Measurements from ENCODE around the gene TMEM144.

DNA sequence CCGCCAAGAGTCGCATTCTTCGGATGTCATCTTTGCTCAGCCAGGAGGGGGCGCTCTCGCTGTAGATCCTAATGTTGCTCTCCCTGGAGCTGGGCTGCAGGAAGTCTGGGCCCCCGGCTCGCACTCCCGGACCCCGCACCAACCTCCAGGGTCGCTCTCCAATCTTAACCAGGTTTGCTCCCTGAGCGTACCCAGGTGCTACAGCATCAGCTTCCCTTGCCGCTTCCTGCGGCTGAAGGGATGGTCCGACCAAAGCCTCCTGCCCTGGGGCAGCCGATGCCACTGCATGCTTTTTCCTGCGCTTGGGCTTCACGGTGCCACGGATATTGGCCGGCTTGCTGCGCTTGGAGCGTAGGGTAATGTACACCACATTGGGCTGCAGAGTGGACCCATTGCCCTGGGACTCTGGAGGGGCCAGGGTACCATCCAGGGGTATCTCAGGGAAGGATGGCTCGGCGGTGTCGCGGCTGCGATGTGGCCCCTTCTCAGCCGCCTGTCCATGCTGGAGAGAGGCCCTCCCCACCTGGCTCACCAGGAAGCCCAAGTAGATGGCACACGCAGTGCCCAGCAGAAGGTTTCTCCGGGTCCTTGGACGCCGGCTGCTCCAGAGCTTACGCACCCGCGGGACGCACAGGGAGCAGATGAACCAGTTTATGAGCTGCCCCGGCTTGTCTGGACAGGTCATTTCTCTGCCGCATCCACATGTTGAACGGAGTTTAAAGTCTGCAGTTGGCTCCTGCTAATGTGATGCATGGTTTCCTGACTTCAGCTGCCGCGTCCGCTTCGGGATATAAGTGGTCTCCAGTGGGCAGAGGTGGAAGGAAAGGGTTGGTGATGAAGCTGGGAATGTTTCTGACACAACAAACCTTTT lies 39.4 kb upstream of the TMEM144 start:
- TF ChIP-seq, protein P1, sequence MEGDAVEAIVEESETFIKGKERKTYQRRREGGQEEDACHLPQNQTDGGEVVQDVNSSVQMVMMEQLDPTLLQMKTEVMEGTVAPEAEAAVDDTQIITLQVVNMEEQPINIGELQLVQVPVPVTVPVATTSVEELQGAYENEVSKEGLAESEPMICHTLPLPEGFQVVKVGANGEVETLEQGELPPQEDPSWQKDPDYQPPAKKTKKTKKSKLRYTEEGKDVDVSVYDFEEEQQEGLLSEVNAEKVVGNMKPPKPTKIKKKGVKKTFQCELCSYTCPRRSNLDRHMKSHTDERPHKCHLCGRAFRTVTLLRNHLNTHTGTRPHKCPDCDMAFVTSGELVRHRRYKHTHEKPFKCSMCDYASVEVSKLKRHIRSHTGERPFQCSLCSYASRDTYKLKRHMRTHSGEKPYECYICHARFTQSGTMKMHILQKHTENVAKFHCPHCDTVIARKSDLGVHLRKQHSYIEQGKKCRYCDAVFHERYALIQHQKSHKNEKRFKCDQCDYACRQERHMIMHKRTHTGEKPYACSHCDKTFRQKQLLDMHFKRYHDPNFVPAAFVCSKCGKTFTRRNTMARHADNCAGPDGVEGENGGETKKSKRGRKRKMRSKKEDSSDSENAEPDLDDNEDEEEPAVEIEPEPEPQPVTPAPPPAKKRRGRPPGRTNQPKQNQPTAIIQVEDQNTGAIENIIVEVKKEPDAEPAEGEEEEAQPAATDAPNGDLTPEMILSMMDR (tag by site-specific recombination; IDR thresholded peaks at IDR 0.05), result no peak
- TF ChIP-seq ZNF24 (tag by site-specific recombination; IDR thresholded peaks at IDR 0.05) (no peak), ZNF830 (tag by site-specific recombination; IDR thresholded peaks at IDR 0.05; ENCODE audit: low read depth) (no peak), YY1 (tag by site-specific recombination; IDR thresholded peaks at IDR 0.05) (no peak), ZNF549 (tag by site-specific recombination; IDR thresholded peaks at IDR 0.05) (no peak), ZNF610 (tag by site-specific recombination; IDR thresholded peaks at IDR 0.05; ENCODE audit: borderline replicate concordance) (no peak), ZNF350 (tag by site-specific recombination; IDR thresholded peaks at IDR 0.05) (no peak), ZNF138 (tag by site-specific recombination; IDR thresholded peaks at IDR 0.05; ENCODE audit: borderline replicate concordance) (no peak), ZNF274 (IDR thresholded peaks at IDR 0.05; ENCODE audit: low read length) (no peak), ZNF274 (tag by site-specific recombination; IDR thresholded peaks at IDR 0.05; ENCODE audit: borderline replicate concordance) (no peak), ZNF654 (tag by site-specific recombination; IDR thresholded peaks at IDR 0.05; ENCODE audit: low read depth) (no peak), ZNF521 (tag by site-specific recombination; IDR thresholded peaks at IDR 0.05) (no peak), ZBTB1 (tag by site-specific recombination; IDR thresholded peaks at IDR 0.05) (no peak)
